ENCODE measurements around the gene RGS6.
"Not testable (repeated sequence)": the region's sequence is repeated elsewhere in the genome, so short reads cannot be mapped to it uniquely, and the experiment has no call there.

RGS6 gene

DNA sequence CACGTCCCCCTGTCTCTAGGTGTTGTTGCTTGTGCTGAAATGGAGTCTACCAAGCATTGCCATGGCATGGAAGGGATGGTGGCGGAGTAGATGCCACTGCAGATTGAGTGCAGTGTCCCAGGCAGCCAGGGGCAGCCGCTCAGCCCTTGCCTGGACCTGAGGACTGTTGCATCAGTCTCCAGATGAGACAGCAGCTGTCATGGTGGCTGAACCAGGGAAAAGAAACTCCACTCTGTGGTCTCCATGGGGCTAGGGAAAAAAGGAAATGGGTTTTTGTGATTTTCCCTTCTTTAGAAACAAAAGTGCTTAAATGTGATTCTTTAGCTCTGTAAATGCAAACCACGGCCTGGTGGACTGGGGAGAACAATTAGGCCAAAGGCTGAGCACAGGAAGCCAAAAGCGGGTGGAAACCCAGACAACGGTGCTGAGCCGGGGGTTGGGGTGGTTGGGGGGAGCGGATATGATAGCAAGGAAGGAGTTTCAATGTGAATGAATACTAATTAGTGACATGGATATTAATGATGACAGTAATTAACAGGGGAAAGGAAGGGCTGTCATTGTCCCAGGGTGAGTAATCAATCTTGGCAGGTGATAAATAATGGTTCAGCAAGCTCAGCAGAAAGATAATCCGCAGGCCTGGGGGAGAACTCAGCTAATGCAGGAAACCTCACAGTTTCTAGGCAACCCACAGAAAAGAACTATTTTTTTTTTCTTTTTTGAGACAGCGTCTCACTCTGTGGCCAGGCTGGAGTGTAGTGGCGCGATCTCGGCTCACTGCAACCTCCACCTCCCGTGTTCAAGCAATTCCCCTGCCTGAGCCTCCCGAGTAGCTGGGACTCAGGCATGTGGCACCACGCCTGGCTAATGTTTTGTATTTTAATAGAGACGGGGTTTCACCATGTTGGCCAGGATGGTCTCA is 519.1 kb downstream of the RGS6 start:
- no peak for DNase-seq (ENCODE audit: low spot score)

DNA sequence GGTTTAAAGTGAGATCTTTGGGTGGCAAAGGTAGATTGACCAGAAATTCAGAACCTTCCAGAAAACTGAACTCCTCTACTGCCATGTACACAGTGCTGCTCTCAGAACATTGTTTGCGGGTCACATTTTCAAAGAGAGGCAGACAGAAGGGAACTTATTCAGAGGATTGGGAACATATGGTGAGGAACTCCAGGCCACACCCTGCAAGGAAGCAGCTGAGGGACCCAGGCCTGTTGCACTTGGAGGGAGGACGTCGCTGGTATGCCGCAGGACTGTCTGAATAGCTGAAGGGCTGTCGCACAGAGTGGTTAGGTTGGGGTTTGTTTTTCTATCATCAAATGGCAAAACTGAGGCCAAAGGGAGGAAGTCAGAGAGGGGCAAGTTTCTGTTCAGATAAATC is 520.5 kb downstream of the RGS6 start:
- no peak for DNase-seq (ENCODE audit: low spot score)

DNA sequence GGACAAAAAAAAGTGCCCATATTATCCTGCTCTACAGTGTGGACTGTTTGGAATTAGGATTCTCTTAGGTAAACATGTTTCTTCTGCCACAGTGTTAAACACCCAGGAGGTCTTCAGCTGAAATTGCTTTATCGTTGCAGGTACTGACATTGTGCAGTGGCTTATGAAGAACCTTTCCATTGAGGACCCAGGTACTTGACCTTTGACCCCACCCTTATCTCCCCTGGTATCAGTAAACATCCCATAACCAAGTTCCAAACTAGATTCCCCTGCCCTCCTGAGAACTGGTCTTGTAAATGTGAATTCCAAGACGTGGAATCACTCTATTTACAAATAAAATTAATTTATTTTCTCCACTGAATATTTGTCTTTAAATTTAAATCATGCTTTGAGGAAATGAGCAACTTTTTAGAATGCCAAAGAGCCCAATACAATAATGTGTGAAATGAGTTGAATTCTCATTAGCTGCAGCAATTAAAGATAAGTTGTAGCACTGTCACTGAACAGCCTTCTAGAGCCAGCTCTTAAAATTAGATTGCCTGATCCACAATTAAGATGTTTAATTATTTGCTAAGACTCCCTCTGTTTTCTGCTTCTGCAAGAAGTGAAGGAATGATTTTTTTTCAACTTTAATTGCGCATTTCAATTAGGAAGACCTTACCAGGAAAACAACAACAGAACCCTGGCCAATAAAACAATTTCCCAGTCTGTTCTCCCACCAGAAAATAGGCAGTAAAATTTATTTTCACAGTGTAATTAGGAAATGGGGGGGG is 522.3 kb downstream of the RGS6 start:
- DNase-seq (ENCODE audit: low spot score), result no peak

DNA sequence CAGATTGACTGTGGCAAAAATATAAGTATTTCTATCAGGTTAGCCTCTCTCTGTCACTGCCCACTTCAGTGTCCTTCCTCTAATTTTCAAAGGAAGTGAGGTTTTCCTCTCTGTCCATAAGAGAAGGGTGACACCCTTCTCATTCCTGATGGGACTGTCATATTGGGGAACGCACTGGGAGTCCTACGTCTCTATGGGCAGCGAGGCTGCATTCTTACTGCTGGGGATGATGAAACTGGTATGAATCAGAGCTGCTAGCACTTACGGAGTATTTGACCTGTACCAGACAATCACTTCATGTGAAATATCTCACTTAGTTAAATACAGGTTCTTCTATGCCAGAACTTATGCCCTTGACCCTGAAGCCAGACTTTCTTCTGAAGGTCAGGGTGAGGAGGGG is 525.4 kb downstream of the RGS6 start:
- DNase-seq (ENCODE audit: low spot score), result peak; percentile 26

DNA sequence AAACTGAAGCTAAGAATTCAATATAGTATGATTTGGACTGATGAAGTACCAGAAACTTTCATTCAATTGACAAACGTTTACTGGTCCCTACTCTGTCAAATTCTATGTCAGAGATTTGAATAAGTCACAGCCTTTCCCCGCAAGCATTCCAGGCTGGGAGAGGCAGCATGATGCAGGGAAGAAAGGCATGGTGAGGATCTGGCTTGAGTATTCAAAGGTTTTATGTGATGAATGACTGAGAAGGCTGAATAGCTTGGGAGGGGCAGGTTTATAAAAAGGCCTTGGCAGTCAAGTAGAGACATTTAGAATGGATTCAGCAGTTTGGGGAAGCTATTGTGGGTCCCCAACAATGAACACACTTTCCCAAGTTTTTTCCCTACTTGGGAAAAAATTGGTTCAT is 529.8 kb downstream of the RGS6 start:
- no peak for DNase-seq (ENCODE audit: low spot score)

DNA sequence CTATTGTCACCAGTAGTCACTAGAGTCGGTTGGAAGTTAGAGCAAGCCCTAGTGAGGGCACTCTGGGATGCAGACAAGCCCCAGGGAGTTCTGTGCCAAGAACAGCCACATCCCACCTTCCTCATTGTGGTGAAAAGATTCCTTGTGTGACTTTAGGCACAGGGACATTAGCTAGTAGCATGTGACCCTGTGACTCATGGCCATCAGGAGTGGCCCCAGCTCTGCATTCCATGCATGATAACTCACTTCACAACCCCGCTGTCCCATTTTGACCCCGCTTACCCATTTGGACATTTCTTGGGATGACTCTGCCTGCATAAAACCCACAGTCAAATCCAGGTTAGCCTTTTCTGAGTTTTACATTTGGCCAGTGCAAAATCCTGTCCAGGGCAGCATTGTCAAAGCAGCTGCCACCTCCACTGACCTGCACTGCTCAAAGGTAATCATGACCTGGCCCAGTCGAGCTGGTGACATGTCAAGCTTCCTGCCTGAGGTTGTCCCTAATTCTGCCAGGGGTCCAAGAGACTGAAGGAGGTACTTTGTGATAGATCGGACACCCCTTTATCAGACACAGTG is 531.1 kb downstream of the RGS6 start:
- DNase-seq (ENCODE audit: low spot score), result no peak

DNA sequence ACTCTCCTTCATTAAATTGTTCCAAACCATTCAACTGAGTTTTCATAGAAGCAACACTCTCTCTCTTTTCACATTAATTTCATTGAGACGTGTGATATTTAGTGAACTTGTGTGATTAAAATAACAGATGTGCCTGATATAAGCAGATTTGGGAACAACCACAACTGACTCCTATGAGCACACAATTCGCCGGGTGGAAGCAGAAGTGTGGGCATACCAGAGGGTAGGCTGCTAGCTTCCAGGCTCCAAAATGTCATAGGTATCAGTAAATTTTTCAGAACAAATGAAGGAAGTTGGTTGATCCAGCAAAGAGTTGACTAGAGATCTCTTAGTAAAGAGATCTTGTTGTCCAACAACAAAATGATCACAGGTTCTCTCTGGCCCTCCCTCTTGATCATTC is 532.0 kb downstream of the RGS6 start:
- DNase-seq (ENCODE audit: low spot score), result no peak

DNA sequence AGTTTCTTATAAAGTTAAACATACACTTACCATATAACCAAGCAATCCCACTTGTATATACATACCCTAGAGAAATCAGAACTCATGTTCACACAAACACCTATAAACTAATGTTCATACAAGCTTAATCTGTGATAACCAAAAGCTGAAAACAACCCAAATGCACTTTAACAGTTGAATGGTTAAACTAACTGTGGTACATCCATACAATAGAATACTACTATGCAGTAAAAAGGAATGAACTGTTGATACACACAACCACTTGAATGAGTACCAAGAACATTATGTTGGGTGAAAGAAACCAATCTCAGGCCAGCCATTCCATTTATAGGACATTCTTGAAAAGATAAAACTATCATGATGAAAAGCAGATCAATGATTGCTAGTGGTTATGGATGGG is 534.1 kb downstream of the RGS6 start:
- no peak for DNase-seq (ENCODE audit: low spot score)

DNA sequence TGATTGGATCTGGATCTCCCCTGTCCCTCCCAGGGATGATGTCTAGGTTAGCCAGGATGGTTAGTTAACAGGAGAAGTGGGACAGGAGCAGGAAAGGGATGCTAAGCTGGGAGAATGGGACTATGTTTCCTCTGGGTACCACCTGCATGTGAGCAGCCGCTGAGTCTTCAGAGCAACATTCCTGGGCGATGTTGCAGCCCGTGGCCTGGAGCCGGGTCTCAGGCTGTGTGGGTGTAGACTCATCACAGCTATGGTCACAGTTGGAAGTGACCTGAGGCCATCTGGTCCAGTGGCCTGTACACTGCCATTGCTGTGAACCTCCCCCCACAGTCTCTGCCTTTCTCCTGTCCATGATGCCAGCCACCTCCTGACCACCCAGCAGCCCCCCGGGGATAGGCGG is 539.1 kb downstream of the RGS6 start:
- peak; percentile 56 for DNase-seq (ENCODE audit: low spot score)

DNA sequence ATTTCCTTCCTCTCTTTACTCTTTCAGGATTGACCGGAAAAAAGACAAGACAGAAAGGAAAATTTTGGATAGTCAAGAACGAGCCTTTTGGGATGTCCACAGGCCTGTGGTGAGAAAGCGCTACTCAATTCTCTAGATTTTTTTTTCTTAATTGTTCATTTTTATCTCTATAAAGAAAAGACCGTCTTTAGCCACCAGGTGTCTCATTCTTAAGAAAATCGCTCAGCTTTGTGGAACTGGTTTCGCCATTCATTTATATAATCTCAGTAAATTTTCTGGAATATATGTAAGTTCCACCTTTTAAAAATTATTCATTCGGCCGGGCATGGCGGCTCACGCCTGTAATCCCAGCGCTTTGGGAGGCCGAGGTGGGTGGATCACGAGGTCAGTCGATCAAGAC is 540.6 kb downstream of the RGS6 start:
- DNase-seq (ENCODE audit: low spot score), result peak; percentile 14

DNA sequence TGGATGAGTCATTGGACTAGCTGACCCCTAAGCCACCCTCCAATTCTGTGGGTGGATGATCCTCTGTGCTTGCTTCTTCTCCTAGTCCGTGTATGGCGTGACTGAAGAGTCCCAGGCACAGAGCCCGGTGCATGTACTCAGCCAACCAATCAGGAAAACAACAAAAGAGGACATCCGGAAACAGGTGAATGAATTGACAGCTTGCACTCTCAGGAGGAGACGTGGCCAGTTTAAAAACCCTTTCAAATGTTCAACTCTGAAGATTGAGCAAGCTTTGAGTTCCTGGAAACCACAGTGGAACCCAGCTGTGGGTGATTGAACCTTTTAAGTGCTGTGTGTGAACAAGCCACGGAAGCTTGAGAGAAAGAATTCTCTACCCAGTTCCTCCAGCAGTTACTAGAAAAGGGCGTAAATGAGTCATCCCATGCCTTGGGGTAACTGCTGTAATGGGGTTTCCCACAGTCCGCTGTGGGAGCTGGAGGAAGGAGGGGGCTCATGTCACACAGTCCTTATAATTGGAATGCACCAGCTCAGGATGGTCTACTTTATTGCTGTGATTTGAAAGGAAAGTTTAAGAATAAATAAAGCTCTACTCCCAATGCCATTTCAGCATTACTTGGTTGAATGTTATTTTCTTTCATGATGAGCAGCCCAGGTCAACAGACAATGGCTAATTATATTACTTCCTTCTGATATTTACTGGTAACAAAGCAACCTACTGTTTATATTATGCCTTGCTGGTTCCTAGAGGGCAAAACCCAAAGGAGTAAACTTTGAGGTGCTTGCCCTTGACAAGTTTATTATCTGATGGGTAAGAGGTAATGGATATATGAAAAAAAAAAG is 544.6 kb downstream of the RGS6 start:
- DNase-seq (ENCODE audit: low spot score), result no peak

DNA sequence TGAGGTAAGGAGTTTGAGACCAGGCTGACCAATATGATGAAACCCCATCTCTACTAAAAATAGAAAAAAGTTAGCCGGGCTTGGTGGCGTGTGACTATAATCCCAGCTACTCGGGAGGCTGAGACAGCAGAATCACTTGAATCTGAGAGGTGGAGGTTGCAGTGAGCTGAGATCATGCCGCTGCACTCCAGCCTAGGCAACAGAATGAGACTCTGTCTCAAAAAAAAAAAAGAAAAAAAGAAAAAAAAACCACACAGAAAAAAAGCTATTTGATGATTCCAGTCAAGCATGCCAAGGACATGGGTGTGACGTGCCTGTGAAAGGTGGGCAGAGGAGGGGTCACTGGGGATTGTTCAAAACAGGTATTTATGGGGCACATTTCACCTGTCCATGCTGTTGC is 545.3 kb downstream of the RGS6 start:
- not testable (repeated sequence) for DNase-seq (ENCODE audit: low spot score)

DNA sequence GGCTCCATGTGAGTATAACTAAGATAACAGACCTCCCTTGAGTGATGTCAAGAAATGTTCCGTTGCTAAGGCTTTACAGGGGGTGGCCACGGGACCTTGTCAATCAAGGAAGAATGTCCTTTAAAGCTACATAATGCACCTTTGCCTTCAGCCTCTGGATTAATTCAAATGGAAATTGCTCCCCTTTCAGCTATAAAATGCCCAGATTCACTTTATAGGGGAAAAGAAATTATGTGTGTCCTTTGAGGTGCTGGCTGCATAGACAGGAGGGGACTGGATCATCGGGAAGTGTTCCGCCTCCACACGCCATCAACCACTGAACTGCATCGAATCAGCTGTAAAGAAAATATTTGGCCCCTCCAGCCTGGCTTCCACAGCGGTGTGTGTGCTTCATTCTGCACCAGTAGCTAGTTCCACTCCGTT is 546.3 kb downstream of the RGS6 start:
- DNase-seq (ENCODE audit: low spot score), result no peak

DNA sequence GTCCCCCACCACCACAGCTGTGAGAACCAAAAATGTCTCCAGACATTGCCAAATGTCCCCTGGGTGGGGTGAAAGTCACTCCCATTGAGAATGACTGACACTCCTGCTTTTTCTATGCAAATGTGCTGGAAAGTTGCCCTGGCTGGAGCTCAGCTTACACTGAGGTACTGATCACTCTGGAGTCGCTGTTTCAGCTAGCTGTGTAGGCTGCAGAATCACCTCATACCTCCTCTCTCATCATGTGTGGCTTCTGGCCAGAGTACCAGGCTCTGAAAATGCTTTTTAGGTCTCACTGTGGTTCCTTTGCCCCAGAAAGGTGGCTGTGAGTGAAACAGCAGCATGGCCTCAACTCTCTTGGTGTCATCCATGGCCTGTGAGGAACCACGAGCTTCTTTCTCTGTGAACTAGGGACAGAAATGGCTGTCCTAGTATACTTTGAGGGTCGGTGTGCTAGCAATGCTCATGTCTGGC is 547.3 kb downstream of the RGS6 start:
- no peak for DNase-seq (ENCODE audit: low spot score)

DNA sequence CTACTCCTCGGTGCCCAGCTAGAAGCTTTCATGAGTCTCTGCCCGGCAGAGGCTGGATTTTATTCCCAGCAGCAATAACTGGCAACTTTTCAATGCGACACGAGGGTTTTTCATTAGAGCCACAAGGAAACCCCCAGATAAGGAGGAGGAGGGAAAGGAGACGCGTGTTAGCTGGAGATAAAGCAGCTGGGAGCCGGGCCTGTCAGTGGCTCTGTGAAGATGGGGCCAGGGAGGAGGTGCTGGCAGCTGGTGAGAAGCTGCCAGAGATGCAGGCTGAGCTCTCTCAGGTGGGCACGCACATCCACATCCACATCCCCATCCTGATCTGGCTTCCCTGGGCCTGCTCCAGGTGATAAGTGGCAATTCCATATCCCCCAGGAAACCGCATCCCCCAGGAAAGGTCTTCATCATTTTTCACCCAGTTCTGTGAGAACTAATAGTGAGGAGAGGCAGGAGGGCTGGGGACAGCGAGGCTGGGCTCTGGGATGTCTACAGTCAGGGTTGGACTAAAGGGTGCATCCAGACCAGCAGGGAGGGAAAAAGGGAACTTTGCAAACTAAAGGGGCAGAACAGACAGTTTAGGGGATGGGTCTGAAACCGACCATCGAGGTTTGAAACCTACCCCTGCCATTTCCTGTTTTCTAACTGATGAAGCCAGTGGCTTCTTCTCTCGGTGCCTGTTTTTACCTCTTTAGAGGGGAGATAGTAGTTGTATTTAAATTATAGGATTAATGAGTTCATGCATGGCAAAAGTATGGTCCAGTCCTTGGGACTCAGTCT is 548.4 kb downstream of the RGS6 start:
- DNase-seq (ENCODE audit: low spot score), result no peak

DNA sequence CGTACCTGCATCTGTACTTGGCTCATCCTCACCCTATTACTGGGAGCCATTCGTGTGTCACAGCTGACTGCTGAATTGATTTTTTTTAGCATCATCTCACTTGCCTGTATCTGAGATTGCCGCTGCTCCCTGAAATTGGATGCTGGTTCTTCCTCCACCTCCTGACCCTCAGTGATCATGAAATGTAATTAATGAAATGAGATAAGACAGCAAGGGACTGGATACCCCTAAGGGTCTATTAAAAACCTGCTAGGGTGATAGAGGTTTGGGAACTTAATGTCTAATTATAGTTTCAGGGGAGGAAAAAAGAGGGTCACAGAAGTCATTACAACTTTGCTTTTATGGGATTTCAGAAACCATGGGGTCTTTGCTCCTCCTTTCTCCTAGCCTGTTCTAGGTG is 551.1 kb downstream of the RGS6 start:
- no peak for DNase-seq (ENCODE audit: low spot score)

DNA sequence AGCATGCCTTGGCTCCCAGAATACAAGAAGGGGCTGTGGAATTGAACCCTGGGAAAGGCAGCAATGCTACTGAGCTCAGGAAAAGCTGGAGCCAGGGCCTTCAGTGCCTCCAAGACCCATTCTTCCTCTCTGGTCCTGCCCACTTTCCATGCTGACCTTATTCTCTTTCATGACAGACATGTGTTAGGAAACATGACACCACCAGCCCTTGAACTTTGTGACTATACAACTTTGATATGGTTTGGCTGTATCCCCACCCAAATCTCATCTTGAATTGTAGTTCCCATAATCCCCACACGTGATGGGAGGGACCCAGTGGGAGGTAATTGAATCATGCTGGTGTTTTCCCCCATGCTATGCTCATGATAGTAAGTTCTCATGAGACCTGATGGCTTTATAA is 553.5 kb downstream of the RGS6 start:
- DNase-seq (ENCODE audit: low spot score), result no peak

DNA sequence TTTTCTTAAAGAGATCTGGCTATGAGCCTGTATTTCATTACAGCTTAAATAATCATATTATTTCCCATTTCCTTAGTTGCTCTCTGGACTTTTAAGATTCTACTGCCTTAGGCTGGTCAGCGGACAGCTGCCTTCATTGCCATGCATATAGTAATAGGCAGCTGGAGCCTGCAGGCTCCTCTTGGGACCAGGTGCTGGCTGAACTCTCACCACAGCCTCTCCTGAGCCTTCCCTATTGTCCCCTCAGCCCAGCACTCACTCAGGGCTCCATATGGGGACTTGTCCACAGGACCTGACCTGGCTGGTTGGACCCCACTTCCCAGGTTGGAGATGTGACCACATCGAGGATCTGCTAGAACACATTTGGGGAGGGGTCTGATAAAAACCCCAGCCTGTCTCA is 556.3 kb downstream of the RGS6 start:
- no peak for DNase-seq (ENCODE audit: low spot score)

DNA sequence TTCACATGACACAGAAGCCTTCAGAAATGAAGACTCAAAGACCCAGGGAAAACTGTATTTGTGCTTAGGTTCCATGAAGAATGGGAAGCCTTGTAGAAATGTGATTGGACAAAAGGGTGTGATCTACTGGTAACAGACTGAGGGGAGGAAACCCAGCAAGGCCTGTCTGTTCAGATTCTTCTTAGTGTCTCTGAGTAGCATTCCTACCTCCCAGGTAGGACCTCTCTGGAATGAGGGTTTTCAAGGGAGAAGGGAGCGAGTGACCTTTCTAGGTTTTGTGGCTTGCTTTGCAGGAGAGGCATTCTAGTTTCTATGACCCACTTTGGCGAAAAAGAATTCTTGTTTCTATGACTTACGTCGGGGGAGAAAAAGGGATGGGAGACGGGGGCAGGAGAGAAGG is 560.0 kb downstream of the RGS6 start:
- no peak for DNase-seq (ENCODE audit: low spot score)

DNA sequence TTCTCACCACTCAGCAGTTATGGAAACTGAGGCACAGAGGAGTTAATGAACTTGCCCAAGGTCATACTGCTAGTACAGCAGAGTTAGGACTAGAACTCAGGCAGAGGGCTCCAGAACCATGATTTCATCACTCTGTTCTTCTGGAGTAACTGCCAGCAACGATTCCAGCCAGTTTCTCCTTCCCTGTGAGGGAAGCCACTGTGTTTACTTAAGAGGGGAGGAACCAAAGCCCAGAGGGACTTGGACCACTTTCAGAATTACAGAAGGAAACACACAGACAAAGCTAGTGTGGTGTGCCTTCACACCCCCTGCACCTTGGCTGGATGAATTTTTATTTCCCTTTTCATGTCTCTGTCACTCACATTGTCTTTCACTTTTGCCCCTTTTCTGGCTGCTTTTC is 563.4 kb downstream of the RGS6 start:
- no peak for DNase-seq (ENCODE audit: low spot score)

DNA sequence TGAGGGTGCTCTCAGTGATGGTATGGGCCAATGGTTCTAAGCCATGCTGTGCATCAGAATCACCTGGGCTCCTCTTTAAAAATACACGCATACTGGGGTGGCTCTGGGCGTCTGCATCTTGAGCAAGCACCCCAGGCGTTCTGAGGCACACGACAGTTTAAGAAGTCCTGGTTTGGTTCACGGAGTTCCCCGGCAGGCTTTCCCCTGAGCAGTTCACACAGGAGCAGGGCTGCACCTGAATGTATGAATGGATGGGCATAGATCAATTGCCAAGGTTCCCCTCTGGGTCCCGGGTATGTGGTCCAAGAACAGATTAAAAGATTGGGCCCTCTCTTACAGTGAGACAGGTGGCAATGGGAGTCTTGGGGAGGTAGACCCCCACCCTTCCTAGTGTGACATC is 566.4 kb downstream of the RGS6 start:
- no peak for DNase-seq (ENCODE audit: low spot score)

Measured in RKO (cell line).